ENCODE data around the gene PRR16.

Gene PRR16

GRCh38 chr5:120442694-120443093 lies 21.4 kb upstream of the PRR16 start:
- no peak for DNase-seq (ENCODE audit: low spot score)
- TF ChIP-seq CTCF (IDR thresholded peaks at IDR 0.05; ENCODE audit: extremely low read depth, missing control alignments): no peak

DNA sequence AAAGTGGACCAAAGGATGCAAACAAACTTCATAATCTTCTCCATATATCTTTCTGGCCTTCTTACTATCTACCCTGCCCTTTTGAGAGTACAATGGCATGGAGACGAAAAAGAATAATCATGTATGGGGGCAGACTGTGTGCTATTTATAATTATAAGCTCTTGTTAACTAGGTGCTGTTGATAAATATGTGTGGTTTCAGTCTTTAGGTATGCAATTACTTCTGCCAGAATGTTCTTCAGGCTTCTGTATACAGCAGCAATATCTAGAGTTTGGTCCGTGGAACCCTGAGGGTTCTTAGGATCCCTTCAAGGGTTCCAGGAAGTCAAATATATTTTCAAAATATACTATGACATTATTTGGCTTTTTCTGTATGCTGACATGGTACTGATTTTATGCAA lies 20.5 kb upstream of the PRR16 start:
- DNase-seq (ENCODE audit: low spot score): no peak

DNA sequence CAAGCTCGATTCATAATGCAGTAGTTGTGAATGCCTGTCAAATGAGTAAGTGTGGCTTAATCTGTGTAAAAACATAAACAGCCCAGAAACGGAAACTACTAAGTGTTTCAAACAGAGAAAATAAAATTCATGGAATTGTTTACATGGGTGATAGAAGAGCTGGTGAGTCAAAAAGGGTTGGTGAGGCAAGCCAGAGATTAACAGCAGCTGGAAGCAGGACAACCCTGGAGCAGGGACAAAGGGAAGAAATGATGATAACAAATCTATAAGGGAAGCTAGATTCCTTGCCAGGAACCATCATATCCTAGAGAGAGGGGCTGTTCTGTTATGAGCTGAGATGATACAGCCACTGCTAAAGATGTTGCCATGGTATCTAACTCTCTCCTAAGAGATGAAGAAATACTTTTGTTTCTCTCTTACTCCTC lies 18.0 kb upstream of the PRR16 start:
- no peak for TF ChIP-seq CTCF (IDR thresholded peaks at IDR 0.05; ENCODE audit: extremely low read depth, missing control alignments)
- DNase-seq (ENCODE audit: low spot score): no peak

More for the DNA sequence above, 20.5 kb upstream of the PRR16 start:
- TF ChIP-seq CTCF (IDR thresholded peaks at IDR 0.05; ENCODE audit: extremely low read depth, missing control alignments): no peak

GRCh38 chr5:120446901-120447300 lies 17.2 kb upstream of the PRR16 start:
- DNase-seq (ENCODE audit: low spot score): no peak
- TF ChIP-seq CTCF (IDR thresholded peaks at IDR 0.05; ENCODE audit: extremely low read depth, missing control alignments): no peak

DNA sequence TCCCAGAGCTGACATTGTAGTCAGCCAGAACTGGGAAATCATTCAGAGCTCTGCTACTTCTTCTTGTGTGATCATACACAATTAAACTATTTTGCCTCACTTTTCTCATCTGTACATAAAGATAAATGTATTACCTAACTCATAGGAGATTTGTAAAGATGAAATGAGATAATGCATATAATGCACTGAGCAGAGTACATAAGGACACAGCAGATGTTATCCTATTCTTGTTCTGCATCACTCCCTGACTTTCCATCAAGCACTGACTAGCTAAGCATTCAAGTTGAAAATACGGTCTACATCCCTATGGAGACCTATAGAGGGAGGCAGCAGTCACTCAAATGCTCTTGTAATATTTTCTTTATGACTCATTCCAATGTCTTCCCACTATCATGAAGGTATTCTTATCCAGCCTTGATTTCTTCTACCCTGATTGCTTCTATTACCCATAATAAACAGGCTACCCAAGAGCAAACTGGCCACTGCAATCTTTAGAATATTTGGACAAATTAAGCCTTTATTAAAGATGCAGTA lies 16.3 kb upstream of the PRR16 start:
- TF ChIP-seq CTCF (IDR thresholded peaks at IDR 0.05; ENCODE audit: extremely low read depth, missing control alignments): no peak
- DNase-seq (ENCODE audit: low spot score): no peak

DNA sequence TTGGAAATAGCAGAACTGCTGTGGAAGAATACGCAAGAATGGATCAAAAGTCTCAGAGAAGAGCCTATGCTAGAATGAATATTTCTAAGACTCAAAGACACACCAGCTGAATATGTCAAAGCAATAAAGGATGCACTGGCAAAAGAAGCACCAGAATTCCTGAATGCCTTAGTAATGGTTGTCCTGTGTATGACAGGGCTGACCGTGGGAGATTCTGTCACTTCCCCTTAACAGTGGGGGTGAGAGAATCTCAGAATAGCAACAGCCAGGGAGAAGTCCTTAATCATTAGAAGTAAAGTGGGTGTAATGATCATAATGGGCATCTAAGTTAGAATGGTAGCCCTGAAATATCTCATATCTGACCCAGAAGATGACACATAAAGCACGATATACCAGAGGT lies 14.6 kb upstream of the PRR16 start:
- DNase-seq (ENCODE audit: low spot score): no peak
- TF ChIP-seq CTCF (IDR thresholded peaks at IDR 0.05; ENCODE audit: extremely low read depth, missing control alignments): no peak

DNA sequence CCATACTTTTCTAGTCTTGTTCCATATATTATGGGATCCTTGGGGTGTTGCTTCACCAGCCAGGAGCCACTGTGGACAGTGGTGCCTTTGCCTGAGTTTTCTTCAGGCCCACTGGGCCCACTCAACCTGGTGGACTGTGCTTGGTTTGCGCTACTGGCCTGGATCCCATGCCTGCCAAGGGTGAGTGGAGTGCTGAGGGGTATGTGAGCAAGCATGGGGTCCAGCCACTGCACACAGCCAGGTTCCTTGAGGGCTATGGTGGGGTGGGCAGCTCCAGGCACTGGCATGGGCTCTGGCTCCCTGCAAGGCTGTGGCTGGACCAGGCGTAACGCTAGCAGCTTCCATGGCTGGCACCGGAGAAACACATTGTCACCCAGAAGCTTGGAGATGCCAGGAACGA lies 13.2 kb upstream of the PRR16 start:
- TF ChIP-seq CTCF (IDR thresholded peaks at IDR 0.05; ENCODE audit: extremely low read depth, missing control alignments): no peak
- no peak for DNase-seq (ENCODE audit: low spot score)

Data from GM20000 (cell line).